Astrocyte of the spinal cord (primary cell): ENCODE results near the gene ARRDC2.

Source experiments
- DNase-seq: peaks from one replicate; pipeline ENCODE4 v3.0.0; 2011; ENCODE audit warnings: low read depth, low spot score
- H3K4me3 ChIP-seq: 2 replicates; pipeline ENCODE4 v1.5.1; 2011; ENCODE audit warnings: low read depth, mild to moderate bottlenecking, low read length, moderate library complexity
- in situ Hi-C: cut with HindIII; loops from 2 replicates; pipeline ENCODE4 v1.10.0; 2017; ENCODE audit warnings: low sequenced_read_pairs
- TF ChIP-seq, protein P1 (sequence below): IDR thresholded peaks from 2 replicates; pipeline ENCODE4 v1.5.1; 2012; ENCODE audit warnings: low read depth, mild to moderate bottlenecking, low read length, inconsistent platforms

ARRDC2 gene

DNA sequence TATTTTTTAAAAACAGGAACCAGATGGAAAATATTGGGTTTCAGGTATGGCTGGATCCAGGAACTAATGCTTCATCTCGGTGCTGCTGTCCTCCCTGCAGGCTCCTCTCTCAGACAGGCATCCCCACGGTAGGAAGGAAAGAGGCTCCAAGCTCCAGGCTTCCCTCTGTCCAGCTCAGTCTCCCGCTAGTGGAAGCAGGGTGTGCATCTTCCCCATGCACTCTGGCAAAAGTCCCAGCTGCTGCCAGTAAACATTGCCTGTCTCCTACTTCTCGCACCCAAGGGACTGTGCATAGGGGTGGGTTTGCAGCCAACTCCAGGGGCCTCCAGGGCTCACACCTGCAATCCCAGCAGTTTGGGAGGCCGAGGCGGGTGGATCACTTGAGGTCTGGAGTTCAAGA is 49.6 kb downstream of the ARRDC2 start:
- DNase-seq, result no peak
- H3K4me3 ChIP-seq, result no peak overlapping the region
- TF ChIP-seq, protein P1, sequence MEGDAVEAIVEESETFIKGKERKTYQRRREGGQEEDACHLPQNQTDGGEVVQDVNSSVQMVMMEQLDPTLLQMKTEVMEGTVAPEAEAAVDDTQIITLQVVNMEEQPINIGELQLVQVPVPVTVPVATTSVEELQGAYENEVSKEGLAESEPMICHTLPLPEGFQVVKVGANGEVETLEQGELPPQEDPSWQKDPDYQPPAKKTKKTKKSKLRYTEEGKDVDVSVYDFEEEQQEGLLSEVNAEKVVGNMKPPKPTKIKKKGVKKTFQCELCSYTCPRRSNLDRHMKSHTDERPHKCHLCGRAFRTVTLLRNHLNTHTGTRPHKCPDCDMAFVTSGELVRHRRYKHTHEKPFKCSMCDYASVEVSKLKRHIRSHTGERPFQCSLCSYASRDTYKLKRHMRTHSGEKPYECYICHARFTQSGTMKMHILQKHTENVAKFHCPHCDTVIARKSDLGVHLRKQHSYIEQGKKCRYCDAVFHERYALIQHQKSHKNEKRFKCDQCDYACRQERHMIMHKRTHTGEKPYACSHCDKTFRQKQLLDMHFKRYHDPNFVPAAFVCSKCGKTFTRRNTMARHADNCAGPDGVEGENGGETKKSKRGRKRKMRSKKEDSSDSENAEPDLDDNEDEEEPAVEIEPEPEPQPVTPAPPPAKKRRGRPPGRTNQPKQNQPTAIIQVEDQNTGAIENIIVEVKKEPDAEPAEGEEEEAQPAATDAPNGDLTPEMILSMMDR, result no peak
- in situ Hi-C loops, result no loop called here

DNA sequence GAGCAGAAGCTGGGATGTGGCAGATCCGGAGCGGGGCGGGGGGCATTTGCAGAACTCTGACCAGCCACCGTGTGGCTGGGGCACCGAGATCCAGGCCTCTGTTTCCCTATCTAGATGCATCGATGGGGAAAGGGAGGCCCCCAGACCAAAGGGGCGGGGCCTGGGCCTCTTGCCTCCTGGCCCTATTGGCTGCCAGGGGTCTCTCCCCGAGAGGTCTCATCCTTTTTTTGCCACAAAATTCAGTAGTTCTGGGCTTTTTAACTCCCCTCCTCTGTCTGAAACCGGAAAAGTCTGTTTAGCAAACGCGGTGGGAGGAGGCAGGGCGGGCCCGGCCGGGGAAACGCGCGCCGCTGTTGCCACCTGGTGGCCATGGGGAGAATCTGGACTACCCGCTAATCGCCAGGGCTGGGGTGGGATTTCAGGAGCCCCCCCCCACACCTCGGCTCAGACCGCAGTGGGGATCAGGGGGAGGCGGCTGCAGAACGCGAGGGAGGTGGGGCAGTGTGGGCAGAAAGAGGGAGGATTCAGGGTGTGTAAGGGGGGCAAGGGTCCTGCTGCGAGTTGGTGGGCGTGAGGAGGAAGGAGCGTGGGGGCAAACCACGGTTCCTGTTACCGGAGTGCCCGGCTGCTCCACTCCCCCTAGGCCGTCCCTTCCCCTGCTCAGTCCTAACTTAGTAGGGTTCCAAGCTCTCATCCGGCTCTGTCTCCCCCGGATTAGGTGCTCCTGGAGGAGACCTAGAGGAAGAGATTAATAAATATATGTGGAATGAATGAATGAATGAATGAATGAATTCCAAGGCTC is 50.4 kb downstream of the ARRDC2 start:
- peak; percentile 75 for DNase-seq
- TF ChIP-seq, protein P1, result peak; percentile 86
- in situ Hi-C loops, result no loop called here
- H3K4me3 ChIP-seq, result no peak overlapping the region

DNA sequence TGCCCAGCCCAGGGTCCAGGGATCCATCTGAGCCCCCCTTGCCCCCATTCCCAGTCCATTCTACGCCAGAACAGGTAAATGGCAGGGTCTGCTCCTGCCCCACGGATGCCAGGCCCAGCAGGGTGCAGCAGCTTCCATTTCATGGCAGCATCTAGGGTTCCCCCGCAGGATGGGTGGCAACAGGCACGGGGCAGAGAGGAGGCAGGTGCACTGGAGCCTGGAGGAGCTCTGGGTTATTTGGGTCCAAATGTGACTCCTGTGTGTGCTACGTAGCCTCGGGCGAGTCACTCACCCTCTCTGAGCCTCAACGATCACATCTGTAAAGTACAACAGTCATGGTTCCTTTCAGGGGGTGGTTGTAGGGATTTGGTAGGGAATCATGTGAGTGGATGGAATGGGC is 51.3 kb downstream of the ARRDC2 start:
- in situ Hi-C loops, result no loop called here
- no peak for DNase-seq
- TF ChIP-seq, protein P1, result no peak
- no peak overlapping the region for H3K4me3 ChIP-seq

GRCh38 chr19:18059902-18060301 is 51.9 kb downstream of the ARRDC2 start:
- TF ChIP-seq, protein P1, result no peak
- in situ Hi-C loops, result no loop called here
- DNase-seq, result no peak
- no peak overlapping the region for H3K4me3 ChIP-seq

GRCh38 chr19:18060472-18060871 is 52.5 kb downstream of the ARRDC2 start:
- no peak overlapping the region for H3K4me3 ChIP-seq
- TF ChIP-seq, protein P1, result no peak
- DNase-seq, result no peak
- in situ Hi-C loops, result no loop called here

DNA sequence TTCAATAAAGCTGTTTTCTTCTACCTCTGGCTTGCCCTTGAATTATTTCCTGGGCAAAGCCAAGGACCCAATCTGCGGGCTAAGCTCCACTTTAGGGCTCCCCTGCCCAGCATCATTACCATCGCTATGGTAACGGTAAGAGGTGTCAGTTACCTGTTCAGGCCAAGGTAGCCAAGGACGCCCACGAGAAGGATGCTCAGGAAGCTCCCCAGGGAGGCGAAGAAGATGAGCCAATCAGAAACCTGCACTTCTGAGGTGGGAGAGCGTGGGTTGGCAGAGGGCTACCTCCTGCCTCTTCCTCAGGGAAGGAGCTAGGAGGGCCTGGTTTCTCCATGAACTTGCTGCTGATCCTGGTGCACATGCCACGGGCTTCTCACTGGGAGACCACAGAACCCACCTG is 54.1 kb downstream of the ARRDC2 start:
- TF ChIP-seq, protein P1, result no peak
- no peak overlapping the region for H3K4me3 ChIP-seq
- no peak for DNase-seq
- in situ Hi-C loops, result no loop called here
